HepG2 (cell line): Measurements from ENCODE around the gene KRTAP9-7.

Source experiments
- CTCF ChIP-seq: sonication (generic); formaldehyde crosslinking; IDR thresholded peaks from 2 replicates; pipeline ENCODE4 v1.5.0; 2020; ENCODE audit warnings: mild to moderate bottlenecking, missing genetic modification reagents, moderate library complexity
- FOXP4 ChIP-seq: sonication (generic); formaldehyde crosslinking; IDR thresholded peaks from 2 replicates; pipeline ENCODE4 v1.4.0; 2020; ENCODE audit warnings: missing genetic modification reagents
- HMGXB4 ChIP-seq, 2 experiments: sonication (generic) in 1 of 2; formaldehyde crosslinking in 1 of 2; IDR thresholded peaks; 2 replicates each; pipeline versions ENCODE4 v1.4.0 to v1.6.1; 2018 to 2020; ENCODE audit warnings: missing genetic modification reagents in 2 of 2, borderline replicate concordance in 1 of 2, low read depth in 1 of 2, mild to moderate bottlenecking in 1 of 2, missing biosample characterization in 1 of 2
- HNRNPL ChIP-seq: fragments of 200-400 bp; formaldehyde crosslinking; IDR thresholded peaks from 2 replicates; pipeline ENCODE4 v1.6.1; 2017; ENCODE audit warnings: mild to moderate bottlenecking, low read depth, low read length
- MAX ChIP-seq: IDR thresholded peaks from 2 replicates; pipeline ENCODE4 v1.6.1; 2012; ENCODE audit warnings: inconsistent platforms
- POLR2AphosphoS5 ChIP-seq: IDR thresholded peaks from 2 replicates; pipeline ENCODE4 v1.6.1; 2012; ENCODE audit warnings: low read depth, low read length
- ZSCAN5A ChIP-seq: sonication (generic); formaldehyde crosslinking; IDR thresholded peaks from 2 replicates; pipeline ENCODE4 v1.8.0; 2022; ENCODE audit warnings: mild to moderate bottlenecking, missing genetic modification reagents, borderline replicate concordance

GRCh38 chr17:41304091-41304490 lies 28.6 kb downstream of the KRTAP9-7 start:
- no peak for TF ChIP-seq HNRNPL
- no peak for TF ChIP-seq CTCF (CRISPR knock-in tag)
- TF ChIP-seq MAX = no peak
- TF ChIP-seq HMGXB4 (CRISPR knock-in tag; IDR thresholded peaks at IDR 0.05; ENCODE audit: borderline replicate concordance in 1 of 2, low read depth in 1 of 2) = no peak
- no peak for TF ChIP-seq ZSCAN5A
- TF ChIP-seq FOXP4 (CRISPR knock-in tag) = no peak
- TF ChIP-seq POLR2AphosphoS5 = no peak
